ENCODE results near the gene DENND1B. TPM values are rescaled to one million over a fixed set of nuclear protein-coding genes. Genes with fewer than 3 reads are reported as not detected.

The DENND1B gene
- total RNA-seq, 4 donors from 2014 or later: 9.0 to 40.2 (median 10.8) TPM

DNA sequence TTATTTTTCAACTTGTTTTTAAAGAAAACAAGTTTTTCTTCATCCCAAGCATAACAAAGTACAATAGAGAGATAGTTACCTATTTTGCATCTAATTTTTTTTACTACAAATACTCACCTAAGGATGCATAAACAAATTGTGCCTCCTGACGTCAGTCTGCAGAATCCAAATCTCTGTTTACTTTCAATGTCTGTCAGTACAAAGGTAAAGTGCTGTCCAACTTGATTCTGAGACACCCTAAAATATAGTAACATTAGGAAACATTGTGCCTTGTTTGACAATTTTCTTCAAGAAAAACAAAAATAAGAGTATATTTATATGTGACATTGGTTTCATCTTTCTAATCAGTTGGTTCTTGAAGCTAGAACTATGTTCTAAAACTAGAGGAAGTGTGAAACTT lies 103.4 kb downstream of the DENND1B start:
- DNase-seq (ENCODE audit: low spot score in 2 of 2): no peak
- Histone ChIP-seq H3K27me3 (no peaks in the 10 kb centered on the region), H3K4me1 (peaks cover 0 to 18% (median 2%) of the 10 kb centered on the region in 4 donors), H3K36me3 (no peaks in the 10 kb centered on the region), H3K27ac (no peak overlapping the region), H3K9me3 (no peaks in the 10 kb centered on the region), H3K4me3 (no peak overlapping the region)
- 92 to 97% methylated on average over 1 of the region's 1 CpG for WGBS, 2 donors
- TF ChIP-seq EP300 (IDR thresholded peaks at IDR 0.05) (no peak), POLR2A (IDR thresholded peaks at IDR 0.05) (no peak), CTCF (IDR thresholded peaks at IDR 0.05) (no peak)

- no peak for DNase-seq (ENCODE audit: low spot score in 2 of 2)
- H3K4me1 ChIP-seq: peaks cover 0 to 11% (median 1%) of the 10 kb centered on the region in 4 donors
- TF ChIP-seq EP300 (IDR thresholded peaks at IDR 0.05) (no peak), CTCF (IDR thresholded peaks at IDR 0.05) (no peak), POLR2A (IDR thresholded peaks at IDR 0.05) (no peak)
- no peaks in the 10 kb centered on the region for H3K9me3 ChIP-seq
- H3K36me3 ChIP-seq: no peaks in the 10 kb centered on the region
- WGBS, 2 donors: 91 to 93% methylated on average over 1 of the region's 1 CpG
- H3K27me3 ChIP-seq: no peaks in the 10 kb centered on the region
- H3K4me3 ChIP-seq: no peak overlapping the region
- H3K27ac ChIP-seq: no peak overlapping the region
Observed at GRCh38 chr1:197671140-197671539, 104.1 kb downstream of the DENND1B start.

- TF ChIP-seq EP300 (IDR thresholded peaks at IDR 0.05) (no peak), CTCF (IDR thresholded peaks at IDR 0.05) (no peak), POLR2A (IDR thresholded peaks at IDR 0.05) (no peak)
- Histone ChIP-seq H3K27ac (no peak overlapping the region), H3K9me3 (no peaks in the 10 kb centered on the region), H3K27me3 (no peaks in the 10 kb centered on the region), H3K4me3 (no peak overlapping the region), H3K36me3 (no peaks in the 10 kb centered on the region), H3K4me1 (no peaks in the 10 kb centered on the region)
- no peak for DNase-seq (ENCODE audit: low spot score in 2 of 2)
- WGBS, 2 donors: 92 to 95% methylated on average over 11 of the region's 11 CpGs
Observed at GRCh38 chr1:197666769-197667285, 108.5 kb downstream of the DENND1B start.

GRCh38 chr1:197664391-197664790 lies 110.9 kb downstream of the DENND1B start:
- WGBS, 2 donors: 96 to 98% methylated on average over 1 of the region's 1 CpG
- no peaks in the 10 kb centered on the region for H3K27me3 ChIP-seq
- TF ChIP-seq EP300 (IDR thresholded peaks at IDR 0.05) (no peak), POLR2A (IDR thresholded peaks at IDR 0.05) (no peak), CTCF (IDR thresholded peaks at IDR 0.05) (no peak)
- H3K9me3 ChIP-seq: no peaks in the 10 kb centered on the region
- H3K4me3 ChIP-seq: no peak overlapping the region
- H3K27ac ChIP-seq: peak overlapping the region in 1 of 4 donors; percentile 0
- no peak for DNase-seq (ENCODE audit: low spot score in 2 of 2)
- H3K36me3 ChIP-seq: no peaks in the 10 kb centered on the region
- peaks cover 0 to 18% (median 0%) of the 10 kb centered on the region in 4 donors for H3K4me1 ChIP-seq

- WGBS, 2 donors: 46 to 52% methylated on average over 4 of the region's 4 CpGs
- H3K4me3 ChIP-seq: no peak overlapping the region
Observed at GRCh38 chr1:197663162-197663953, 111.9 kb downstream of the DENND1B start.

More at GRCh38 chr1:197663162-197663953, 111.9 kb downstream of the DENND1B start:
- TF ChIP-seq EP300 (IDR thresholded peaks at IDR 0.05): no peak
- TF ChIP-seq CTCF (IDR thresholded peaks at IDR 0.05): no peak
- TF ChIP-seq POLR2A (IDR thresholded peaks at IDR 0.05): no peak
- DNase-seq (ENCODE audit: low spot score in 2 of 2): no peak
- Histone ChIP-seq H3K27me3 (no peaks in the 10 kb centered on the region), H3K36me3 (no peaks in the 10 kb centered on the region), H3K9me3 (no peaks in the 10 kb centered on the region), H3K27ac (peak overlapping the region in 3 of 4 donors; percentile 21 to 53 (median 31)), H3K4me1 (peaks cover 0 to 20% (median 0%) of the 10 kb centered on the region in 4 donors)
